Tibial nerve (tissue), 3 donors: Measurements from ENCODE around the gene SLC26A9.

ENCODE experiments used
- CTCF ChIP-seq, 5 experiments: fragments of 200-600 bp in 3 of 5; fragments of 450-650 bp in 2 of 5; sonication (generic) in 3 of 5; IDR thresholded peaks; one replicate each; pipeline ENCODE4 v1.5.1; 2016 to 2019; ENCODE audit warnings: antibody characterized with exemption in 5 of 5, mild to moderate bottlenecking in 3 of 5, moderate library complexity in 2 of 5
- POLR2A ChIP-seq, 2 donors: fragments of 450-650 bp; IDR thresholded peaks; one replicate each; pipeline ENCODE4 v1.6.1; 2017; ENCODE audit warnings: antibody characterized with exemption in 2 of 2, mild to moderate bottlenecking in 2 of 2, moderate library complexity in 2 of 2

- TF ChIP-seq CTCF (IDR thresholded peaks at IDR 0.05) (no peak), POLR2A (IDR thresholded peaks at IDR 0.05) (no peak)
Observed at GRCh38 chr1:205975387-205975998, 32.2 kb upstream of the SLC26A9 start.
